ENCODE results near the gene NF1. TPM values are rescaled to one million over a fixed set of nuclear protein-coding genes. Genes with fewer than 3 reads are reported as not detected.
"Not testable (repeated sequence)": the region's sequence is repeated elsewhere in the genome, so short reads cannot be mapped to it uniquely, and the experiment has no call there.

The NF1 gene
- total RNA-seq, 2 donors from 2014 or later = 38.5 to 49.1 TPM

- no peak for TF ChIP-seq CTCF (IDR thresholded peaks at IDR 0.05)
- intact Hi-C loops (cut with DNase I) = no loop called here
Measured at GRCh38 chr17:31079731-31080130, 15.0 kb upstream of the NF1 start.

GRCh38 chr17:31085563-31085962 lies 9.2 kb upstream of the NF1 start:
- no peaks in the 10 kb centered on the region for H3K36me3 ChIP-seq
- H3K4me3 ChIP-seq = no peak overlapping the region
- H3K27ac ChIP-seq = no peak overlapping the region
- no peaks in the 10 kb centered on the region for H3K4me1 ChIP-seq
- no peaks in the 10 kb centered on the region for H3K9me3 ChIP-seq
- H3K27me3 ChIP-seq = no peaks in the 10 kb centered on the region
- H3K9ac ChIP-seq (ENCODE audit: low read depth in 2 of 2, low read length in 2 of 2) = no peak overlapping the region
- no peak for DNase-seq
- intact Hi-C loops (cut with DNase I) = no loop called here
- TF ChIP-seq CTCF (IDR thresholded peaks at IDR 0.05) = no peak

More at GRCh38 chr17:31079731-31080130, 15.0 kb upstream of the NF1 start:
- Histone ChIP-seq H3K27ac (no peak overlapping the region), H3K9me3 (no peaks in the 10 kb centered on the region), H3K4me3 (no peak overlapping the region), H3K27me3 (no peaks in the 10 kb centered on the region), H3K9ac (ENCODE audit: low read depth in 2 of 2, low read length in 2 of 2) (no peak overlapping the region), H3K36me3 (no peaks in the 10 kb centered on the region), H3K4me1 (no peaks in the 10 kb centered on the region)
- DNase-seq = no peak

GRCh38 chr17:31089471-31089870 lies 5.3 kb upstream of the NF1 start:
- no peak for DNase-seq
- Histone ChIP-seq H3K27ac (no peak overlapping the region), H3K4me1 (no peaks in the 10 kb centered on the region), H3K9me3 (no peaks in the 10 kb centered on the region), H3K27me3 (no peaks in the 10 kb centered on the region), H3K4me3 (no peak overlapping the region), H3K36me3 (no peaks in the 10 kb centered on the region), H3K9ac (ENCODE audit: low read depth in 2 of 2, low read length in 2 of 2) (no peak overlapping the region)
- TF ChIP-seq CTCF (IDR thresholded peaks at IDR 0.05) = no peak
- intact Hi-C loops (cut with DNase I) = no loop called here

- H3K27ac ChIP-seq; H3K9me3 ChIP-seq; H3K4me1 ChIP-seq; H3K9ac ChIP-seq (ENCODE audit: low read depth in 2 of 2, low read length in 2 of 2); DNase-seq; H3K36me3 ChIP-seq; H3K4me3 ChIP-seq; H3K27me3 ChIP-seq; intact Hi-C loops (cut with DNase I): not testable (repeated sequence)
Measured at GRCh38 chr17:31090650-31091049, 4.1 kb upstream of the NF1 start.

GRCh38 chr17:31092475-31093064 lies 2.2 kb upstream of the NF1 start:
- Histone ChIP-seq H3K4me1 (no peaks in the 10 kb centered on the region), H3K27me3 (no peaks in the 10 kb centered on the region), H3K9ac (ENCODE audit: low read depth in 2 of 2, low read length in 2 of 2) (no peak overlapping the region), H3K4me3 (no peak overlapping the region), H3K9me3 (no peaks in the 10 kb centered on the region), H3K36me3 (no peaks in the 10 kb centered on the region), H3K27ac (no peak overlapping the region)
- intact Hi-C loops (cut with DNase I) = no loop called here
- TF ChIP-seq CTCF (IDR thresholded peaks at IDR 0.05) = no peak
- DNase-seq = no peak

- H3K27me3 ChIP-seq = no peaks in the 10 kb centered on the region
- H3K36me3 ChIP-seq = no peaks in the 10 kb centered on the region
- H3K9me3 ChIP-seq = no peaks in the 10 kb centered on the region
- H3K27ac ChIP-seq = peak overlapping the region; percentile 91
- H3K9ac ChIP-seq (ENCODE audit: low read depth in 2 of 2, low read length in 2 of 2) = peak overlapping the region; percentile 22 to 64
- H3K4me3 ChIP-seq = peak overlapping the region; percentile 78
- H3K4me1 ChIP-seq = no peaks in the 10 kb centered on the region
- intact Hi-C loops (cut with DNase I) = no loop called here
- DNase-seq = peak; percentile 65
- TF ChIP-seq CTCF (IDR thresholded peaks at IDR 0.05) = no peak
Measured at GRCh38 chr17:31093866-31094599, 744 bp upstream of the NF1 start.

All from colonic mucosa (tissue), 4 donors.